MCF 10A (cell line): ENCODE data around the gene SLC4A1AP. TPM values are rescaled to one million over a fixed set of nuclear protein-coding genes. Genes with fewer than 3 reads are reported as not detected.

Source experiments
- BruUV-seq: library from RNA; stranded (reverse); fragments of 400-500 nt; replicated peaks from 2 replicates; lab custom pipeline; 2021; lab: Mats Ljungman, UMichigan
- CTCF ChIA-PET: fragments of 300-600 bp; sonication (Branson Sonifier 250); formaldehyde crosslinking; extraction: SDS; loops from one replicate; lab custom pipeline; 2021; ENCODE audit warnings: antibody characterized with exemption, inconsistent platforms; lab: Yijun Ruan, JAX
- POLR2A ChIA-PET: fragments of 300-600, 350-650 bp; sonication (Branson Sonifier 250); formaldehyde crosslinking; extraction: SDS; loops from one replicate; lab custom pipeline; 2020; ENCODE audit warnings: antibody characterized with exemption, inconsistent platforms; lab: Yijun Ruan, JAX
- DNase-seq: peaks from one replicate; pipeline ENCODE4 v3.0.0-alpha.2; 2018; ENCODE audit not compliant: unreplicated experiment
- H3K27ac Mint-ChIP-seq: one replicate; pipeline ENCODE4 v1.8.0; 2022; ENCODE audit warnings: mild to moderate bottlenecking, low read depth, mixed read lengths; ENCODE audit not compliant: unreplicated experiment
- H3K27me3 Mint-ChIP-seq: one replicate; pipeline ENCODE4 v1.8.0; 2022; ENCODE audit warnings: mixed read lengths; ENCODE audit not compliant: insufficient read depth, unreplicated experiment
- H3K36me3 Mint-ChIP-seq: one replicate; pipeline ENCODE4 v1.8.0; 2022; ENCODE audit warnings: mild to moderate bottlenecking, moderate library complexity, mixed read lengths; ENCODE audit not compliant: insufficient read depth, unreplicated experiment
- H3K4me1 Mint-ChIP-seq: one replicate; pipeline ENCODE4 v1.8.0; 2022; ENCODE audit warnings: mixed read lengths; ENCODE audit not compliant: insufficient read depth, unreplicated experiment
- H3K4me3 Mint-ChIP-seq: one replicate; pipeline ENCODE4 v1.8.0; 2022; ENCODE audit warnings: mild to moderate bottlenecking, moderate library complexity, mixed read lengths; ENCODE audit not compliant: unreplicated experiment
- H3K9me3 Mint-ChIP-seq: one replicate; pipeline ENCODE4 v1.8.0; 2022; ENCODE audit warnings: mixed read lengths; ENCODE audit not compliant: unreplicated experiment
- intact Hi-C: fragments of 100-400 bp; cut with micrococcal nuclease; formaldehyde crosslinking; loops from 2 replicates; pipeline ENCODE4 v1.14.1; 2022
- total RNA-seq: library from RNA; stranded (reverse); gene quantifications from 2 replicates; pipeline ENCODE4 v1.2.3, GENCODE V29; 2022
- TF ChIP-seq, protein P1 (sequence below): fragments of 200-600 bp; IDR thresholded peaks from one replicate; pipeline ENCODE4 v1.8.0; 2022; ENCODE audit warnings: antibody characterized with exemption, mild to moderate bottlenecking; ENCODE audit not compliant: unreplicated experiment

SLC4A1AP gene
- total RNA-seq, 1 experiment from 2014 or later: 24.3 TPM

GRCh38 chr2:27737676-27738348 lies 74.1 kb downstream of the SLC4A1AP start:
- ChIA-PET POLR2A (interaction anchor here (0.7 to 0.9 kb wide), 2 partner anchors 24 to 30 kb away, joined by 3 to 4 read pairs; no protein-coding TSS in a partner anchor), CTCF (interaction anchor here (0.7 to 1.6 kb wide), 3 partner anchors 14 to 820 kb away, joined by 3 to 4 read pairs (median 3); no protein-coding TSS in a partner anchor)
- BruUV-seq: no TSS peak
- Mint-ChIP-seq H3K36me3 (no peaks in the 10 kb centered on the region), H3K4me1 (no peaks in the 10 kb centered on the region), H3K27ac (no peak overlapping the region), H3K27me3 (no peaks in the 10 kb centered on the region), H3K9me3 (no peaks in the 10 kb centered on the region), H3K4me3 (no peak overlapping the region)
- intact Hi-C loops: no loop called here
- TF ChIP-seq, protein P1, sequence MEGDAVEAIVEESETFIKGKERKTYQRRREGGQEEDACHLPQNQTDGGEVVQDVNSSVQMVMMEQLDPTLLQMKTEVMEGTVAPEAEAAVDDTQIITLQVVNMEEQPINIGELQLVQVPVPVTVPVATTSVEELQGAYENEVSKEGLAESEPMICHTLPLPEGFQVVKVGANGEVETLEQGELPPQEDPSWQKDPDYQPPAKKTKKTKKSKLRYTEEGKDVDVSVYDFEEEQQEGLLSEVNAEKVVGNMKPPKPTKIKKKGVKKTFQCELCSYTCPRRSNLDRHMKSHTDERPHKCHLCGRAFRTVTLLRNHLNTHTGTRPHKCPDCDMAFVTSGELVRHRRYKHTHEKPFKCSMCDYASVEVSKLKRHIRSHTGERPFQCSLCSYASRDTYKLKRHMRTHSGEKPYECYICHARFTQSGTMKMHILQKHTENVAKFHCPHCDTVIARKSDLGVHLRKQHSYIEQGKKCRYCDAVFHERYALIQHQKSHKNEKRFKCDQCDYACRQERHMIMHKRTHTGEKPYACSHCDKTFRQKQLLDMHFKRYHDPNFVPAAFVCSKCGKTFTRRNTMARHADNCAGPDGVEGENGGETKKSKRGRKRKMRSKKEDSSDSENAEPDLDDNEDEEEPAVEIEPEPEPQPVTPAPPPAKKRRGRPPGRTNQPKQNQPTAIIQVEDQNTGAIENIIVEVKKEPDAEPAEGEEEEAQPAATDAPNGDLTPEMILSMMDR: no peak
- peak; percentile 59 for DNase-seq

DNA sequence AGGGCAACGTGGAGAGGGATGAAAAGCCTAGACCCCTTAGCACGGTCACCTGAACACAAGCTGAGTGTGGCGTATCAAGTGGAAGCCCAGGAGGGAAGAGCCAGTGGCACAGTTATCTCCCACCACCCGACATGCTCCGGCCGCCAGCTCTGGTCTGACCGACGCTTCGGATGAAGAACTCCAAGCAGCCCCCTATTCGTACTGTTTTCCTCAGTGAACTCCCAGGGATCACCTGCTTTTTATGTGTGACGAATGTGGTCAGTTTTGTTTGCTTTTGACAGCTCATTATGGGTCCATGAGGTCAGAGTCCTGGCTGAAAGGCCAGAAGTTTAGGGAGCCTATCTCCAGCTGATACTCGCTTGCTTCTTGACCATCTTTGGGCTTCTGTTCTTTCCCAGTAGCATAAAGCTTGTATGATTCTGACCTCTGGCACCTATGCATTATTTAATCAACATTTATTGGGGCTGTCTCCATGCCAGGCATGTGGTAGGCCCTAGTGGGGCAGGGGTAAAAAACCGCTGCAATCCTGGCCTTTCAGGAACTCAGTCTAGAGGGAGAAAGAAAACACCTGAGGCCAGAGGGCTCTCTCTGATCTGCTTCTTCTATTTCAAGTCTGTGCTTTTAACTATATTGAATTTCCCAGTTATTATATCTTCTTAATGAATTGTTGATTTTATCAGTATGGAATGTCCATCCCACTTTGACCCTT lies 74.8 kb downstream of the SLC4A1AP start:
- H3K27me3 Mint-ChIP-seq: no peaks in the 10 kb centered on the region
- no peaks in the 10 kb centered on the region for H3K36me3 Mint-ChIP-seq
- ChIA-PET CTCF (interaction anchor here (0.8 to 1.6 kb wide), 2 partner anchors 13 to 15 kb away, joined by 3 to 4 read pairs; no protein-coding TSS in a partner anchor), POLR2A (no interaction called here)
- no peaks in the 10 kb centered on the region for H3K4me1 Mint-ChIP-seq
- BruUV-seq: no TSS peak
- no peak overlapping the region for H3K27ac Mint-ChIP-seq
- no peak overlapping the region for H3K4me3 Mint-ChIP-seq
- H3K9me3 Mint-ChIP-seq: no peaks in the 10 kb centered on the region
- TF ChIP-seq, protein P1: no peak
- no peak for DNase-seq
- intact Hi-C loops: no loop called here

DNA sequence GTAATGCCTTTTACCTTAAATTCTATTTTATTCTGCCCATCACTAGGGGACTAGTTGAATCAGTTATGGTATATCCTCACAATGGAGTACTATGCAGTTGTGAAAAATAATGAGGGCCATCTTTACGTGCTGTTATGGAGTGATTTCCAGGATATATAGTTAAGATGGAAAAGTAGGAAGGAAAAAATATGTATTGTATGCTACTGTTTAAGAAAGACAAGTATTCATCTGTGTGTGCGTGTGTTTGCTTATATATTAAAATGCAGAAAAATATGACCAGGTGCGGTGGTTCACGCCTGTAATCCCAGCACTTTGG lies 75.3 kb downstream of the SLC4A1AP start:
- no TSS peak for BruUV-seq
- DNase-seq: no peak
- POLR2A ChIA-PET: no interaction called here
- Mint-ChIP-seq H3K27me3 (no peaks in the 10 kb centered on the region), H3K9me3 (no peaks in the 10 kb centered on the region), H3K4me3 (no peak overlapping the region), H3K27ac (no peak overlapping the region), H3K36me3 (no peaks in the 10 kb centered on the region), H3K4me1 (no peaks in the 10 kb centered on the region)
- intact Hi-C loops: no loop called here
- TF ChIP-seq, protein P1: no peak
- CTCF ChIA-PET: interaction anchor here (0.8 kb wide), 1 partner anchor 13 kb away, joined by 3 read pairs; no protein-coding TSS in a partner anchor

GRCh38 chr2:27741673-27742072 lies 78.0 kb downstream of the SLC4A1AP start:
- no TSS peak for BruUV-seq
- Mint-ChIP-seq H3K27me3 (no peaks in the 10 kb centered on the region), H3K4me3 (no peak overlapping the region), H3K4me1 (no peaks in the 10 kb centered on the region), H3K36me3 (no peaks in the 10 kb centered on the region), H3K9me3 (peaks cover 18% of the 10 kb centered on the region), H3K27ac (no peak overlapping the region)
- intact Hi-C loops: no loop called here
- DNase-seq: no peak
- TF ChIP-seq, protein P1: no peak
- ChIA-PET CTCF (interaction anchor here (0.7 to 1.4 kb wide), 2 partner anchors 12 to 46 kb away, joined by 3 to 4 read pairs; no protein-coding TSS in a partner anchor), POLR2A (interaction anchor here (0.7 to 1.6 kb wide), 4 partner anchors 11 to 827 kb away, joined by 3 to 4 read pairs (median 3); no protein-coding TSS in a partner anchor)
